ENCODE measurements around the gene ZNF266. TPM values are rescaled to one million over a fixed set of nuclear protein-coding genes. Genes with fewer than 3 reads are reported as not detected.

Gene ZNF266
- total and polyA plus RNA-seq, 10 of the 15 experiments (the other 5 are each of a cell fraction or from before 2014, with no cell fraction given), result 7.7 to 67.7 (median 25.0) TPM

GRCh38 chr19:9370738-9371619 is 64.4 kb downstream of the ZNF266 start:
- H3K27ac ChIP-seq (ENCODE audit: control insufficient read depth, insufficient read depth), result no peak overlapping the region
- 31% methylated on average over 6 of the region's 6 CpGs for WGBS (ENCODE audit: insufficient coverage, insufficient replicate concordance, low lambda C conversion rate, missing lambda C conversion rate)
- no peaks in the 10 kb centered on the region for H3K79me2 ChIP-seq (ENCODE audit: control insufficient read depth, insufficient read depth, low read length)
- in situ Hi-C loops (cut with MboI) (no loop called here), intact Hi-C loops (cut with micrococcal nuclease; ENCODE audit: unreplicated experiment) (no loop called here)
- no peak overlapping the region for H3K9ac ChIP-seq (ENCODE audit: control insufficient read depth, insufficient read depth, low read length)
- H3K4me1 ChIP-seq (ENCODE audit: control insufficient read depth, insufficient read depth, low read length), result no peaks in the 10 kb centered on the region
- H3K4me3 ChIP-seq, result no peak overlapping the region
- H3K36me3 ChIP-seq (ENCODE audit: control insufficient read depth in 2 of 2, insufficient read depth in 2 of 2, low read length in 1 of 2), result no peaks in the 10 kb centered on the region
- RAD21 ChIA-PET (ENCODE audit: unreplicated experiment), result no interaction called here
- H3K4me2 ChIP-seq (ENCODE audit: control insufficient read depth, insufficient read depth), result no peak overlapping the region
- SMC1A ChIA-PET (ENCODE audit: uncharacterized antibody, unreplicated experiment), result no interaction called here
- ATAC-seq (no peak), DNase-seq (ENCODE audit: low read depth, low spot score) (no peak), FAIRE-seq (no peak)
- POLR2A ChIA-PET, result interaction anchor here (0.7 kb wide), 1 partner anchor 145 kb away, joined by 3 read pairs; no protein-coding TSS in a partner anchor
- no peak overlapping the region for H2AFZ ChIP-seq (ENCODE audit: control insufficient read depth, low read depth, low read length)
- no TSS peak for BruUV-seq (replicated peaks)
- no peaks in the 10 kb centered on the region for H4K20me1 ChIP-seq (ENCODE audit: control insufficient read depth, insufficient read depth)
- no peaks in the 10 kb centered on the region for H3K9me3 ChIP-seq (replicated peaks; ENCODE audit: control insufficient read depth, insufficient read depth, low read length)
- no peaks in the 10 kb centered on the region for H3K27me3 ChIP-seq (replicated peaks in 1 of 2; ENCODE audit: control insufficient read depth in 2 of 2, insufficient read depth in 2 of 2, low read length in 1 of 2)
- CTCF ChIA-PET, result interaction anchor here (0.6 kb wide), 1 partner anchor 30 kb away, joined by 3 read pairs; no protein-coding TSS in a partner anchor
- TF ChIP-seq GATAD2B (conservative IDR thresholded peaks at IDR 0.05; ENCODE audit: low read depth) (no peak), MXI1 (IDR thresholded peaks at IDR 0.05; ENCODE audit: low read depth, low read length) (no peak), MYB (IDR thresholded peaks at IDR 0.05; ENCODE audit: borderline replicate concordance, low read depth, low read length) (no peak), RELA (IDR thresholded peaks at IDR 0.05; ENCODE audit: borderline replicate concordance, partially characterized antibody) (no peak), MEF2A (IDR thresholded peaks at IDR 0.05; ENCODE audit: insufficient read depth, low read depth, low read length) (no peak), FOXK2 (IDR thresholded peaks at IDR 0.05) (no peak), ATF7 (IDR thresholded peaks at IDR 0.05; ENCODE audit: low read depth) (no peak), IKZF1 (conservative IDR thresholded peaks at IDR 0.05) (no peak), MEF2B (IDR thresholded peaks at IDR 0.05; ENCODE audit: partially characterized antibody, poor library complexity, severe bottlenecking) (no peak), NKRF (conservative IDR thresholded peaks at IDR 0.05) (no peak), ZNF207 (IDR thresholded peaks at IDR 0.05; ENCODE audit: borderline replicate concordance) (no peak), E2F8 (IDR thresholded peaks at IDR 0.05; ENCODE audit: low read depth, partially characterized antibody) (no peak), CREB1 (IDR thresholded peaks at IDR 0.05; ENCODE audit: low read depth) (no peak), RB1 (IDR thresholded peaks at IDR 0.05; ENCODE audit: borderline replicate concordance) (no peak)
- TF ChIP-seq, protein P1, sequence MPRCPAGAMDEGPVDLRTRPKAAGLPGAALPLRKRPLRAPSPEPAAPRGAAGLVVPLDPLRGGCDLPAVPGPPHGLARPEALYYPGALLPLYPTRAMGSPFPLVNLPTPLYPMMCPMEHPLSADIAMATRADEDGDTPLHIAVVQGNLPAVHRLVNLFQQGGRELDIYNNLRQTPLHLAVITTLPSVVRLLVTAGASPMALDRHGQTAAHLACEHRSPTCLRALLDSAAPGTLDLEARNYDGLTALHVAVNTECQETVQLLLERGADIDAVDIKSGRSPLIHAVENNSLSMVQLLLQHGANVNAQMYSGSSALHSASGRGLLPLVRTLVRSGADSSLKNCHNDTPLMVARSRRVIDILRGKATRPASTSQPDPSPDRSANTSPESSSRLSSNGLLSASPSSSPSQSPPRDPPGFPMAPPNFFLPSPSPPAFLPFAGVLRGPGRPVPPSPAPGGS (IDR thresholded peaks at IDR 0.05; ENCODE audit: borderline replicate concordance, insufficient read depth, low read depth, low read length, poor library complexity, severe bottlenecking), result no peak
- TF ChIP-seq, protein P2, sequence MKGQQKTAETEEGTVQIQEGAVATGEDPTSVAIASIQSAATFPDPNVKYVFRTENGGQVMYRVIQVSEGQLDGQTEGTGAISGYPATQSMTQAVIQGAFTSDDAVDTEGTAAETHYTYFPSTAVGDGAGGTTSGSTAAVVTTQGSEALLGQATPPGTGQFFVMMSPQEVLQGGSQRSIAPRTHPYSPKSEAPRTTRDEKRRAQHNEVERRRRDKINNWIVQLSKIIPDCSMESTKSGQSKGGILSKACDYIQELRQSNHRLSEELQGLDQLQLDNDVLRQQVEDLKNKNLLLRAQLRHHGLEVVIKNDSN (IDR thresholded peaks at IDR 0.05; ENCODE audit: borderline replicate concordance, extremely low read length, insufficient read depth, low read depth, low read length), result no peak

Measured in GM12878 (cell line).